ENCODE results near the gene GYPA.
"Not testable (repeated sequence)": the region's sequence is repeated elsewhere in the genome, so short reads cannot be mapped to it uniquely, and the experiment has no call there.

Gene GYPA

GRCh38 chr4:144142690-144143326, 2.3 kb upstream of the GYPA start:
- H3K4me3 ChIP-seq (ENCODE audit: control insufficient read depth, low read depth, low read length); DNase-seq (ENCODE audit: low read depth): not testable (repeated sequence)
- peak; percentile 55 for TF ChIP-seq CTCF (IDR thresholded peaks at IDR 0.05; ENCODE audit: control insufficient read depth, insufficient read depth, low read depth, low read length, missing control alignments)

- no peak for TF ChIP-seq CTCF (IDR thresholded peaks at IDR 0.05; ENCODE audit: control insufficient read depth, insufficient read depth, low read depth, low read length, missing control alignments)
- no peak overlapping the region for H3K4me3 ChIP-seq (ENCODE audit: control insufficient read depth, low read depth, low read length)
- DNase-seq (ENCODE audit: low read depth), result no peak
These were observed 975 bp upstream of the GYPA start for GRCh38 chr4:144141493-144141892.

- H3K4me3 ChIP-seq (ENCODE audit: control insufficient read depth, low read depth, low read length); DNase-seq (ENCODE audit: low read depth): not testable (repeated sequence)
These were observed 527 bp downstream of the GYPA start for GRCh38 chr4:144139991-144140390.

GRCh38 chr4:144139547-144139946, 971 bp downstream of the GYPA start:
- not testable (repeated sequence) for H3K4me3 ChIP-seq (ENCODE audit: control insufficient read depth, low read depth, low read length); DNase-seq (ENCODE audit: low read depth)

GRCh38 chr4:144138239-144138638, 2.3 kb downstream of the GYPA start:
- not testable (repeated sequence) for H3K4me3 ChIP-seq (ENCODE audit: control insufficient read depth, low read depth, low read length); DNase-seq (ENCODE audit: low read depth)

GRCh38 chr4:144137137-144137931, 3.2 kb downstream of the GYPA start:
- H3K4me3 ChIP-seq (ENCODE audit: control insufficient read depth, low read depth, low read length); DNase-seq (ENCODE audit: low read depth): not testable (repeated sequence)

- H3K4me3 ChIP-seq (ENCODE audit: control insufficient read depth, low read depth, low read length); DNase-seq (ENCODE audit: low read depth): not testable (repeated sequence)
These were observed 4.3 kb downstream of the GYPA start for GRCh38 chr4:144136189-144136588.

- not testable (repeated sequence) for H3K4me3 ChIP-seq (ENCODE audit: control insufficient read depth, low read depth, low read length); DNase-seq (ENCODE audit: low read depth)
These were observed 10.4 kb downstream of the GYPA start for GRCh38 chr4:144130167-144130566.

GRCh38 chr4:144129336-144129875, 11.1 kb downstream of the GYPA start:
- not testable (repeated sequence) for H3K4me3 ChIP-seq (ENCODE audit: control insufficient read depth, low read depth, low read length); DNase-seq (ENCODE audit: low read depth)

- DNase-seq (ENCODE audit: low read depth); H3K4me3 ChIP-seq (ENCODE audit: control insufficient read depth, low read depth, low read length): not testable (repeated sequence)
These were observed 11.7 kb downstream of the GYPA start for GRCh38 chr4:144128709-144129320.

GRCh38 chr4:144125109-144125508, 15.4 kb downstream of the GYPA start:
- H3K4me3 ChIP-seq (ENCODE audit: control insufficient read depth, low read depth, low read length); DNase-seq (ENCODE audit: low read depth): not testable (repeated sequence)

GRCh38 chr4:144123982-144124635, 16.4 kb downstream of the GYPA start:
- H3K4me3 ChIP-seq (ENCODE audit: control insufficient read depth, low read depth, low read length); DNase-seq (ENCODE audit: low read depth): not testable (repeated sequence)

GRCh38 chr4:144123269-144123668, 17.2 kb downstream of the GYPA start:
- not testable (repeated sequence) for DNase-seq (ENCODE audit: low read depth); H3K4me3 ChIP-seq (ENCODE audit: control insufficient read depth, low read depth, low read length)

GRCh38 chr4:144119752-144120151, 20.8 kb downstream of the GYPA start:
- DNase-seq (ENCODE audit: low read depth); H3K4me3 ChIP-seq (ENCODE audit: control insufficient read depth, low read depth, low read length): not testable (repeated sequence)
